ENCODE data around the gene EGLN2. TPM values are rescaled to one million over a fixed set of nuclear protein-coding genes. Genes with fewer than 3 reads are reported as not detected.

EGLN2 gene
- total and polyA plus RNA-seq, 2 of the 4 experiments (the other 2 are of a cell fraction), result 54.1 to 60.2 TPM

DNA sequence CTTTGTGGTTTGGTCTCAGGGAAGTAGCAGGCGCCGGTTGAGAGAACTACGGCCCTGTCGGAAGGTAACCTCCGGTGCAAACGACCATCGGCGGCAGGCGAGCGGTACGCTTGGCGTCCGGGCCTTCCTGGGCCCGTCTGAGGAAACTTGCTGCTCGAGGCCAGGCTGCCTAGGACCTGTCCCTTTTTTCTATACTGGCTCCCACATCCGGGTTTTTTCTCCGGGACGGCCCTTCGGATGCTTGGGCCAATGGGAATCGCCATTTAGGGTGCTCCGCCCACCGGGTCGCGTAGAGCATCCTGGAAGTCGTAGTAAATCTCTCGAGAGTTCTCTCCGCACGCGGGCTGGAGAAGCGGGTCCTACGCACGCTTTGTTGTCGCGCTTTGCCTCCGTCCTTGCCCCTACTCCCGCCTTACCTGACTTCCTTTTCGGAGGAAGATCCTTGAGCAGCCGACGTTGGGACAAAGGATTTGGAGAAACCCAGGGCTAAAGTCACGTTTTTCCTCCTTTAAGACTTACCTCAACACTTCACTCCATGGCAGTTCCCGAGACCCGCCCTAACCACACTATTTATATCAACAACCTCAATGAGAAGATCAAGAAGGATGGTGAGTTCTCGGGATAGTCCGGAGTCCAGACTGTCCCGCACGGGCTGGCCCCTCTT, 48.0 kb upstream of the EGLN2 start, which contains the start of gene SNRPA (continued):
- TF ChIP-seq RAD21 (IDR thresholded peaks at IDR 0.05; ENCODE audit: low read length), result no peak
- TF ChIP-seq MAZ (IDR thresholded peaks at IDR 0.05; ENCODE audit: borderline replicate concordance, low read depth, low read length), result peak; percentile 9; the same call in 1 of the 2 replicates

- H3K4me1 ChIP-seq (ENCODE audit: control insufficient read depth, insufficient read depth, low read length), result peaks cover 9% of the 10 kb centered on the region
- DNase-seq (no peak), ATAC-seq (ENCODE audit: low read depth) (no peak)
- H4K8ac ChIP-seq (ENCODE audit: low read depth in 2 of 2, low read length in 2 of 2), result peak overlapping the region in 1 of 2 experiments; percentile 43; a peak in 1 of 4 replicates
- H3K56ac ChIP-seq (ENCODE audit: extremely low read depth, insufficient read depth, low read length), result no peak overlapping the region
- H2AFZ ChIP-seq (replicated peaks; ENCODE audit: low read length, poor library complexity), result no peak overlapping the region
- no peak overlapping the region; the same call in 1 of the 2 replicates for H3K4me3 ChIP-seq (ENCODE audit: insufficient read depth, low read depth, low read length)
- H2BK120ac ChIP-seq (ENCODE audit: low read depth, low read length), result no peak overlapping the region
- no peak overlapping the region; the same call in 1 of the 2 replicates for H3K27ac ChIP-seq (ENCODE audit: insufficient read depth, low read length)
- 68% methylated on average over 5 of the region's 12 CpGs; no CpG with 5 or more reads in 1 of the 2 experiments for WGBS, 2 experiments (ENCODE audit: extremely low coverage in 2 of 2, insufficient read length in 1 of 2)
- H3K9ac ChIP-seq (ENCODE audit: low read depth, low read length), result no peak overlapping the region
- ChIA-PET CTCF (interaction anchor here (0.7 kb wide), 1 partner anchor 19 kb away, joined by 3 read pairs; no protein-coding TSS in a partner anchor), POLR2A (ENCODE audit: unreplicated experiment) (interaction anchor here (0.6 kb wide), 1 partner anchor 30 kb away, joined by 3 read pairs; no protein-coding TSS in a partner anchor)
- no peak overlapping the region for H2BK5ac ChIP-seq (ENCODE audit: low read depth, low read length, poor library complexity, severe bottlenecking)
- H3K4me2 ChIP-seq (ENCODE audit: low read depth, low read length), result peak overlapping the region; percentile 99
- H3K4ac ChIP-seq (ENCODE audit: low read depth, low read length), result no peak overlapping the region
- H3K14ac ChIP-seq (replicated peaks; ENCODE audit: low read depth, low read length), result no peak overlapping the region
- peak overlapping the region; percentile 60 for H2AK5ac ChIP-seq (ENCODE audit: low read depth, low read length)
- no TSS peak for BruUV-seq (replicated peaks)
- peaks cover 20% of the 10 kb centered on the region for H3K36me3 ChIP-seq (ENCODE audit: control insufficient read depth, insufficient read depth, low read length)
- H3K27me3 ChIP-seq (ENCODE audit: control insufficient read depth, insufficient read depth, low read length), result no peaks in the 10 kb centered on the region
- no peak overlapping the region for H3K18ac ChIP-seq (ENCODE audit: low read depth, low read length)
- TF ChIP-seq CEBPB (IDR thresholded peaks at IDR 0.05; ENCODE audit: low read depth, low read length) (no peak), ELK1 (IDR thresholded peaks at IDR 0.05; ENCODE audit: borderline replicate concordance, low read depth, low read length) (no peak), FOS (IDR thresholded peaks at IDR 0.05; ENCODE audit: low read depth, low read length) (no peak), CHD1 (IDR thresholded peaks at IDR 0.05; ENCODE audit: low read depth, low read length) (no peak), NFE2L2 (IDR thresholded peaks at IDR 0.05; ENCODE audit: low read depth, low read length) (no peak), POLR2A (IDR thresholded peaks at IDR 0.05; ENCODE audit: low read depth, low read length) (no peak)
- TF ChIP-seq, protein P1, sequence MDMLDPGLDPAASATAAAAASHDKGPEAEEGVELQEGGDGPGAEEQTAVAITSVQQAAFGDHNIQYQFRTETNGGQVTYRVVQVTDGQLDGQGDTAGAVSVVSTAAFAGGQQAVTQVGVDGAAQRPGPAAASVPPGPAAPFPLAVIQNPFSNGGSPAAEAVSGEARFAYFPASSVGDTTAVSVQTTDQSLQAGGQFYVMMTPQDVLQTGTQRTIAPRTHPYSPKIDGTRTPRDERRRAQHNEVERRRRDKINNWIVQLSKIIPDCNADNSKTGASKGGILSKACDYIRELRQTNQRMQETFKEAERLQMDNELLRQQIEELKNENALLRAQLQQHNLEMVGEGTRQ (IDR thresholded peaks at IDR 0.05; ENCODE audit: low read depth, low read length), result no peak
- TF ChIP-seq, protein P2, sequence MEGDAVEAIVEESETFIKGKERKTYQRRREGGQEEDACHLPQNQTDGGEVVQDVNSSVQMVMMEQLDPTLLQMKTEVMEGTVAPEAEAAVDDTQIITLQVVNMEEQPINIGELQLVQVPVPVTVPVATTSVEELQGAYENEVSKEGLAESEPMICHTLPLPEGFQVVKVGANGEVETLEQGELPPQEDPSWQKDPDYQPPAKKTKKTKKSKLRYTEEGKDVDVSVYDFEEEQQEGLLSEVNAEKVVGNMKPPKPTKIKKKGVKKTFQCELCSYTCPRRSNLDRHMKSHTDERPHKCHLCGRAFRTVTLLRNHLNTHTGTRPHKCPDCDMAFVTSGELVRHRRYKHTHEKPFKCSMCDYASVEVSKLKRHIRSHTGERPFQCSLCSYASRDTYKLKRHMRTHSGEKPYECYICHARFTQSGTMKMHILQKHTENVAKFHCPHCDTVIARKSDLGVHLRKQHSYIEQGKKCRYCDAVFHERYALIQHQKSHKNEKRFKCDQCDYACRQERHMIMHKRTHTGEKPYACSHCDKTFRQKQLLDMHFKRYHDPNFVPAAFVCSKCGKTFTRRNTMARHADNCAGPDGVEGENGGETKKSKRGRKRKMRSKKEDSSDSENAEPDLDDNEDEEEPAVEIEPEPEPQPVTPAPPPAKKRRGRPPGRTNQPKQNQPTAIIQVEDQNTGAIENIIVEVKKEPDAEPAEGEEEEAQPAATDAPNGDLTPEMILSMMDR (conservative IDR thresholded peaks at IDR 0.05; ENCODE audit: low read depth, low read length), result no peak
- H2AK9ac ChIP-seq (replicated peaks; ENCODE audit: low read depth, low read length, poor library complexity), result peak overlapping the region; percentile 22
- intact Hi-C loops (cut with micrococcal nuclease) (loop anchor here (5.0 kb wide), 1 partner anchor 45 kb away; the partner anchor contains the start of gene EGLN2), dilution Hi-C loops (cut with HindIII; ENCODE audit: low sequenced_read_pairs, unreplicated experiment) (no loop called here), in situ Hi-C loops (cut with MboI; ENCODE audit: low sequenced_read_pairs) (no loop called here)
- H4K20me1 ChIP-seq (ENCODE audit: insufficient read depth, low read length), result peaks cover 33% of the 10 kb centered on the region
- peaks cover 15% of the 10 kb centered on the region; the same call in 1 of the 2 replicates for H3K9me1 ChIP-seq (ENCODE audit: insufficient read depth, low read length)
- 0 out of 2 replicates have a peak overlapping the region, but pooled peaks have one; percentile 28 for H3K23ac ChIP-seq (ENCODE audit: low read depth, low read length)
- H3K9me3 ChIP-seq (ENCODE audit: control insufficient read depth, insufficient read depth, low read length), result no peaks in the 10 kb centered on the region
- peaks cover 29 to 56% of the 10 kb centered on the region in 2 experiments for H3K79me1 ChIP-seq (ENCODE audit: low read depth in 1 of 2, low read length in 2 of 2)
- H2BK15ac ChIP-seq (ENCODE audit: low read depth, low read length), result no peak overlapping the region
- H2BK20ac ChIP-seq (ENCODE audit: low read depth, low read length), result no peak overlapping the region
- no peak overlapping the region for H4K5ac ChIP-seq (ENCODE audit: low read depth, low read length)
- H4K91ac ChIP-seq (ENCODE audit: insufficient read depth, low read depth, low read length), result no peak overlapping the region
These were observed 46.7 kb upstream of the EGLN2 start for GRCh38 chr19:40752257-40752781.
